Bronchial epithelial cell (primary cell): ENCODE measurements around the gene PWWP2B. TPM values are rescaled to one million over a fixed set of nuclear protein-coding genes. Genes with fewer than 3 reads are reported as not detected.
"Not testable (repeated sequence)": the region's sequence is repeated elsewhere in the genome, so short reads cannot be mapped to it uniquely, and the experiment has no call there.

Experiments
- DNase-seq: peaks from one replicate; pipeline ENCODE4 v3.0.0-alpha.2; 2010; ENCODE audit warnings: low read depth
- FAIRE-seq: peaks from 2 replicates; lab custom pipeline; 2011; peaks lifted over from hg19 to GRCh38; lab: Jason Lieb, UNC
- H3K27me3 ChIP-seq: 2 replicates; pipeline ENCODE4 v1.5.1; 2011; ENCODE audit warnings: low read length; ENCODE audit not compliant: control insufficient read depth, insufficient read depth
- H3K36me3 ChIP-seq: 2 replicates; pipeline ENCODE4 v1.5.1; 2011; ENCODE audit warnings: low read length; ENCODE audit not compliant: control insufficient read depth, insufficient read depth
- H3K4me3 ChIP-seq: 2 replicates; pipeline ENCODE4 v1.5.1; 2011; ENCODE audit warnings: mild to moderate bottlenecking, low read depth, low read length, control low read depth
- CTCF ChIP-seq: IDR thresholded peaks from 2 replicates; pipeline ENCODE4 v1.5.1; 2011; ENCODE audit warnings: mild to moderate bottlenecking, moderate library complexity, low read length, control low read depth, inconsistent platforms; ENCODE audit not compliant: insufficient read depth, severe bottlenecking
- total RNA-seq: library from RNA; depleted of rRNA; stranded (reverse); fragments of >200 nt; gene quantifications from 2 replicates; pipeline ENCODE4 v1.2.1, GENCODE V29; 2014

Gene PWWP2B
- total RNA-seq, 1 donor from 2014 or later: 40.0 TPM

DNA sequence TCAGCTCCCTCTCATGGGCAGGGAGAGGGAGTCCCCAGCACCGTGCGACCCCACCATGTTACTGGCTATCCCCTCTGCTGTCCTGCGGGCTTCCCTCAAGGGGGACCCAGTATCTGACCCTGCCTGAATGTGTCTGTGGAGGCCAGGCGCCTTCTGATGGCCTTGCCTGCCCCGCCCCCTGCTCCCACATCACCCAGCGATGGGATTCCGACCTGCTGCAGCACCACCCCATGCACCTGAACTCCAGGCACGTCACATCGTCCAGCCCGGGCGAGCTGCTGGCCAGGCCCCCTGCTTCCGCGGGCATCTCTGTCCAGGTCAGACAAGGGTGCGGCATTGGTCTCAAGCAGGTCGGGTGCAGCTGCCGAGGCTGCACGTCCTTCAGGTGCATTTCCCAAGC lies 46.1 kb upstream of the PWWP2B start:
- Histone ChIP-seq H3K36me3 (no peaks in the 10 kb centered on the region), H3K27me3 (no peaks in the 10 kb centered on the region), H3K4me3 (no peak overlapping the region)
- TF ChIP-seq CTCF: no peak
- FAIRE-seq (no peak), DNase-seq (no peak)

DNA sequence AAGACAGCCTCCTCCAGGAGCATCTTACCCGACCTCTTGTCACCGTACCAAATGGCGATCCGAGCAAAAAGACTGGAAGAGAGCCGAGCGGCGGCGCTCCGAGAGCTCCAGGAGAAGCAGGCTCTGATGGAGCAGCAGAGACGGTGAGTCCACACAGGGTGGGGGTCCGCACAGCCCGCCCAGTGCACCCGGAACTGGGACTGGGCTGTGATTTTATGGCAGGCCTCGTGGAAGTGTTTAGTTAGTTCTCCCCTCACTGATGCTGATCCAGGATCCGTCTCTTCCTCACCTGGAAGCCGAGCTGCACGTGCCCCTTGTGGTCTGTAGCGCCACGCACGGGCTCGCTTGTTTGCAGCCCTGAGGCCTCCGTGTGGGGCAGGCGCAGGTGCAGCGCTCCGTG lies 45.4 kb upstream of the PWWP2B start:
- H3K27me3 ChIP-seq: no peaks in the 10 kb centered on the region
- DNase-seq: no peak

GRCh38 chr10:132352462-132353308 lies 44.3 kb upstream of the PWWP2B start:
- TF ChIP-seq CTCF: peak; percentile 95
- H3K27me3 ChIP-seq, H3K4me3 ChIP-seq, H3K36me3 ChIP-seq, FAIRE-seq: not testable (repeated sequence)
- peak; percentile 25 for DNase-seq

More for the DNA sequence above, 45.4 kb upstream of the PWWP2B start:
- FAIRE-seq: no peak
- TF ChIP-seq CTCF: no peak
- Histone ChIP-seq H3K36me3 (no peaks in the 10 kb centered on the region), H3K4me3 (no peak overlapping the region)

DNA sequence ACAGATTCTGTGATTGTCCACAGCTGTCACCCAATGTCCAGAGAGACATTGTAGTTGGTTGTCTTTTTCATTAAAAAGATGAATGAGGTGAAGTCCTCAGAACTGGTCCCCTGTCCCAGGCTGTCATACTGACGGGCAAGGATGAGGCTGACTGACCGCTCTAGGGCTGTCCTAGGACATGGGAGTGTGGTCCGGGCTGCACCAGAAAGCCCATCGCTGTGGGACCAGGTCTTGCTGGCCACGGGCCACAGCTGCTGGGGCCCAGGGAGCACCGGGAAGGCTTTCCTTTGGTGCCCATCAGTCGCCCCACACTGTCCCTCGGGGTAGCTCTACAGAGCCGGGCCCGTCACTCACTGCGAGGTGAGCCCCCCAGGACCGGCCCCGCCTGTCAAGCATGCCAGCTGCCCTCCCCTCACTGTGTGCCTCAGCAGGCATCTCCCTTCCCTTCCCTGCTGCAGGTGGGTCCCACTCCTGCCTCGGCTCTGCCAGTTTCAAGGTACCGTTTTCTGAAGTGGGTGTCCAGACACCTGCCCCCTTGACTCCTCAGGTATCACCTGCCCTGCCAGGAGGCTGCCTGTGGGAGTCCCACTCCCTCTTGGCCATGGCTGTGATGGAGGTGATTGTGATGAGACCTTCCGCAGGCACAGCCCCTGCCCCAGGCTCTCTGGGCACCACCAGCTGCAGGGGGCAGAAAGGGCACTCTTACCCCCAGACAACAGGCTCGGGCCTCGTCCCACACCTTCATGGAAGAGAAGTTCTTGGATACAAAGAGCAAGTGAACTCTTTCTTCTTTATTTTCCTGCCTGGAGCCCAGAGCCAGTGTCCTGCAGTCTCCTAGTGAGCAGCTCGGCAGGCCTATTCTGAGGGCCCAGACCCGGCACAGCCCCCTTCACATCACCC lies 43.3 kb upstream of the PWWP2B start:
- no peak for TF ChIP-seq CTCF
- H3K4me3 ChIP-seq: no peak overlapping the region
- H3K36me3 ChIP-seq: no peaks in the 10 kb centered on the region
- DNase-seq (no peak), FAIRE-seq (no peak)
- H3K27me3 ChIP-seq: no peaks in the 10 kb centered on the region

DNA sequence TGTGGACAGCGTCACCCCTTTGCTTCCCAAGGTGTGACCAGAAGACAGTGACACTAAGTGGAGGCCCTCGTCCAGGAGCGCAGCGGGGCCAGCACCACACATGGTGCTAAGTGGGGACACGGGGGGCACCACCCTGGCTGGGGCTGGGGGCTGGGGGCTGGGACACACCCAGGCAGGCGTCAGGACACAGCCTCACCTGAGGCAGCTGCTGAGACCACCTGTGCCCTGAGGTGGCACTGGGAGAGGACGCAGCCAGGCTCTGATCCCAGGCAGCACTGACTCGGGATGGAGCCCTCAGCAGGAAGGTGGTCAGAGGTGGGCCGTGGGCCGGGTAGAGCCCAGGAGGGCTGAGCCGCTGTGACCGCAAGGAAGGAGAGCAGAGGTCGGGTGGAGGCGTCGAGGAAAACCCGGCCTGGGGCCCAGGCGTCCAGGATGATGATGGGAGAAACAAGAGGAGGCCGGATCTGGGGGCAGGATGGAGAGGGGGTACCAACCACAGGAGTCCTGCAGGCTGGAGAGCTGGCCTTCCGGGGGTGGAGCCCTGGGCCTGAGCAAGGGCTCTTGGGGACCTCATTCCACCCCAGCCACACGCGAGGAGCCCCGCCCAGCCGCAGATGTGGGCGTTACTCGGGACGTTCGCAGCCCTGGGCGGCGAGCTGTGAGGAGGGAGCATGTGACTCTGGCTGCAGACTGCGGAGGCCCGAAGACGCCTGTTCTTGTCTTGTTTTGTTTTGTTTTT lies 42.5 kb upstream of the PWWP2B start:
- no peak for DNase-seq
- no peak for TF ChIP-seq CTCF
- H3K36me3 ChIP-seq: no peaks in the 10 kb centered on the region
- H3K27me3 ChIP-seq: no peaks in the 10 kb centered on the region
- no peak for FAIRE-seq
- H3K4me3 ChIP-seq: no peak overlapping the region
